Endodermal cell (in vitro differentiated cells): ENCODE measurements around the gene KIAA1671. TPM values are rescaled to one million over a fixed set of nuclear protein-coding genes. Genes with fewer than 3 reads are reported as not detected.

Experiments used
- DNase-seq: peaks from one replicate; pipeline ENCODE4 v3.0.0-alpha.2; 2017
- H3K27ac ChIP-seq: 2 replicates; pipeline ENCODE4 v1.5.1; 2013; ENCODE audit warnings: mild to moderate bottlenecking, low read depth, low read length, moderate library complexity
- H3K27me3 ChIP-seq: 2 replicates; pipeline ENCODE4 v1.6.1; 2013; ENCODE audit warnings: mild to moderate bottlenecking, low read length, moderate library complexity; ENCODE audit not compliant: insufficient read depth, control insufficient read depth, poor library complexity, severe bottlenecking
- H3K36me3 ChIP-seq: 2 replicates; pipeline ENCODE4 v1.7.0; 2013; ENCODE audit warnings: mild to moderate bottlenecking, low read length, moderate library complexity; ENCODE audit not compliant: control insufficient read depth, insufficient read depth
- H3K4me1 ChIP-seq: one replicate; pipeline ENCODE4 v1.7.0; 2013; ENCODE audit warnings: low read length; ENCODE audit not compliant: control insufficient read depth, insufficient read depth
- H3K4me3 ChIP-seq: 2 replicates; pipeline ENCODE4 v1.5.1; 2013; ENCODE audit warnings: mild to moderate bottlenecking, low read length, moderate library complexity
- H3K9ac ChIP-seq: 2 replicates; pipeline ENCODE4 v1.6.1; 2013; ENCODE audit warnings: mild to moderate bottlenecking, low read length, moderate library complexity; ENCODE audit not compliant: poor library complexity, severe bottlenecking; ENCODE audit errors: extremely low read depth
- H3K9me3 ChIP-seq: 2 replicates; pipeline ENCODE4 v1.6.1; 2013; ENCODE audit warnings: mild to moderate bottlenecking, low read length, moderate library complexity; ENCODE audit not compliant: control insufficient read depth
- H3K27ac Mint-ChIP-seq: 2 replicates; pipeline ENCODE4 v1.8.0; 2020; ENCODE audit warnings: mixed read lengths
- H3K27me3 Mint-ChIP-seq: 2 replicates; pipeline ENCODE4 v1.8.0; 2021; ENCODE audit warnings: mild to moderate bottlenecking, mixed read lengths; ENCODE audit not compliant: insufficient read depth
- H3K36me3 Mint-ChIP-seq: 2 replicates; pipeline ENCODE4 v1.8.0; 2020; ENCODE audit warnings: low read depth, mixed read lengths
- H3K4me1 Mint-ChIP-seq: 2 replicates; pipeline ENCODE4 v1.8.0; 2020; ENCODE audit warnings: mixed read lengths
- H3K4me3 Mint-ChIP-seq: 2 replicates; pipeline ENCODE4 v1.8.0; 2020; ENCODE audit warnings: mild to moderate bottlenecking, moderate library complexity, mixed read lengths
- H3K9me3 Mint-ChIP-seq: 2 replicates; pipeline ENCODE4 v1.8.0; 2020; ENCODE audit warnings: mild to moderate bottlenecking, mixed read lengths
- WGBS, 2 experiments: methylation state at CpG; one replicate each; pipeline versions ENCODE4 v1.1.5 to v1.1.7; 2013; ENCODE audit warnings: missing lambda C conversion rate in 2 of 2, mixed read lengths in 1 of 2; ENCODE audit not compliant: insufficient coverage in 1 of 2, insufficient read length in 1 of 2; 5-methylcytosine and 5-hydroxymethylcytosine counted together
- total RNA-seq, 2 donors: library from RNA; stranded (reverse); fragmentation: NEBNext Ultra II Directional in 1 of 2; extraction: Animal tissue kit (Norgen Biotek cat#: 25700) in 1 of 2; gene quantifications; 2 replicates in 1 of 2; 3 replicates in 1 of 2; pipeline ENCODE4 v1.2.1, GENCODE V29; 2021
- TF ChIP-seq, protein P1 (sequence below): fragments of 200-600 bp; sonication (generic); conservative IDR thresholded peaks from 2 replicates; pipeline ENCODE4 v1.5.0; 2021; ENCODE audit warnings: antibody characterized with exemption, mild to moderate bottlenecking

KIAA1671 gene
- total RNA-seq, 2 donors from 2014 or later = 38.8 to 43.7 TPM

DNA sequence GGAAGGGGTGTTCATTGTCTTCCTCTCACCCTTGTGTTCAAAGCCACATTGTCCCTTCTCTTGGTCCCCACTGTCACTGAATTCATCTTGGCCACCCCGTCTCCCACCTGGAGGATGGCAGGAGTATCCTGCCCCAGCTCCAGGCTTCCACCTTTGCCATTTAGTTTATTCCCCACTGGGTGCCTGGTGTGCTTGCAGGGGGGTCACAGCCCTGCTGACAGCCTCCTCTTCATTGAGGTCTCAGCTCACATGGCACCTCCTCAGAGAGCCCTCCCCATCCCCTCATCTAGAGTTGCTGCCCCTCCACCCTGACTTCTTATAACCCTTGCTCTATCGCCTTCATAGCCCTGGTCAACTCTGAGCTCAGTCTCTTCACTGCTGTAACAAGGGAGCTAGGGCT, 36.6 kb downstream of the KIAA1671 start:
- H3K27me3 ChIP-seq = no peaks in the 10 kb centered on the region
- Mint-ChIP-seq H3K27ac (peak overlapping the region; percentile 46), H3K9me3 (no peaks in the 10 kb centered on the region), H3K4me1 (peaks cover 29% of the 10 kb centered on the region), H3K27me3 (no peaks in the 10 kb centered on the region), H3K4me3 (no peak overlapping the region), H3K36me3 (peaks cover 8% of the 10 kb centered on the region)
- H3K4me1 ChIP-seq = no peaks in the 10 kb centered on the region
- H3K9me3 ChIP-seq = no peaks in the 10 kb centered on the region
- H3K27ac ChIP-seq = no peak overlapping the region
- H3K36me3 ChIP-seq = peaks cover 6% of the 10 kb centered on the region
- no peak for DNase-seq
- WGBS, 2 experiments = 90 to 100% methylated on average over 2 of the region's 2 CpGs
- TF ChIP-seq, protein P1, sequence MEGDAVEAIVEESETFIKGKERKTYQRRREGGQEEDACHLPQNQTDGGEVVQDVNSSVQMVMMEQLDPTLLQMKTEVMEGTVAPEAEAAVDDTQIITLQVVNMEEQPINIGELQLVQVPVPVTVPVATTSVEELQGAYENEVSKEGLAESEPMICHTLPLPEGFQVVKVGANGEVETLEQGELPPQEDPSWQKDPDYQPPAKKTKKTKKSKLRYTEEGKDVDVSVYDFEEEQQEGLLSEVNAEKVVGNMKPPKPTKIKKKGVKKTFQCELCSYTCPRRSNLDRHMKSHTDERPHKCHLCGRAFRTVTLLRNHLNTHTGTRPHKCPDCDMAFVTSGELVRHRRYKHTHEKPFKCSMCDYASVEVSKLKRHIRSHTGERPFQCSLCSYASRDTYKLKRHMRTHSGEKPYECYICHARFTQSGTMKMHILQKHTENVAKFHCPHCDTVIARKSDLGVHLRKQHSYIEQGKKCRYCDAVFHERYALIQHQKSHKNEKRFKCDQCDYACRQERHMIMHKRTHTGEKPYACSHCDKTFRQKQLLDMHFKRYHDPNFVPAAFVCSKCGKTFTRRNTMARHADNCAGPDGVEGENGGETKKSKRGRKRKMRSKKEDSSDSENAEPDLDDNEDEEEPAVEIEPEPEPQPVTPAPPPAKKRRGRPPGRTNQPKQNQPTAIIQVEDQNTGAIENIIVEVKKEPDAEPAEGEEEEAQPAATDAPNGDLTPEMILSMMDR = no peak
- H3K4me3 ChIP-seq = no peak overlapping the region
- H3K9ac ChIP-seq = no peak overlapping the region

DNA sequence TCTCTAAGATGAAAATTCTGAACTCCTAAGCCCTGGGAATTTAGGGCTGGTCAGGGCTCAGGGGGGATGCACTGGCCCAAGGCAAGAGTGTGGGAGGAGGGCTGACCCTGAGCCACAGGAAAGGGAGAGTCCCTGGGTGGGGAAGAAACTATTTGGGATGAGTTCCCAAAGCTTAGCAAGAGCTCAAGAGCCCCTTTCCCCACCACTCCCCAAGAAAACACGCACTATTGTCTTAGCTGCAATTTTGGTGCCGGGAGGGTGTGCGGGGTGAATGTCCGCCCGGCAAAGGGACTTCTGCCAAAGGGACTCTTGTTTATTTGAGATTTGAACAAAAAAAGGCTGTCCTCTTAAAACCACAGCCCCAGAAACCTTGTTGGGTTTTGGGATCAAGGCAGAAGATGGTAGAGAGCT, 37.0 kb downstream of the KIAA1671 start:
- H3K27ac ChIP-seq = no peak overlapping the region
- Mint-ChIP-seq H3K4me3 (no peak overlapping the region), H3K4me1 (peaks cover 29% of the 10 kb centered on the region), H3K36me3 (peaks cover 8% of the 10 kb centered on the region), H3K9me3 (no peaks in the 10 kb centered on the region), H3K27me3 (no peaks in the 10 kb centered on the region), H3K27ac (peak overlapping the region; percentile 46)
- 95% methylated on average over 5 of the region's 5 CpGs; no CpG with 5 or more reads in 1 of the 2 experiments for WGBS, 2 experiments
- no peaks in the 10 kb centered on the region for H3K9me3 ChIP-seq
- TF ChIP-seq, protein P1 = no peak
- H3K4me1 ChIP-seq = no peaks in the 10 kb centered on the region
- H3K9ac ChIP-seq = no peak overlapping the region
- no peaks in the 10 kb centered on the region for H3K27me3 ChIP-seq
- no peak overlapping the region for H3K4me3 ChIP-seq
- H3K36me3 ChIP-seq = peaks cover 4% of the 10 kb centered on the region
- no peak for DNase-seq

DNA sequence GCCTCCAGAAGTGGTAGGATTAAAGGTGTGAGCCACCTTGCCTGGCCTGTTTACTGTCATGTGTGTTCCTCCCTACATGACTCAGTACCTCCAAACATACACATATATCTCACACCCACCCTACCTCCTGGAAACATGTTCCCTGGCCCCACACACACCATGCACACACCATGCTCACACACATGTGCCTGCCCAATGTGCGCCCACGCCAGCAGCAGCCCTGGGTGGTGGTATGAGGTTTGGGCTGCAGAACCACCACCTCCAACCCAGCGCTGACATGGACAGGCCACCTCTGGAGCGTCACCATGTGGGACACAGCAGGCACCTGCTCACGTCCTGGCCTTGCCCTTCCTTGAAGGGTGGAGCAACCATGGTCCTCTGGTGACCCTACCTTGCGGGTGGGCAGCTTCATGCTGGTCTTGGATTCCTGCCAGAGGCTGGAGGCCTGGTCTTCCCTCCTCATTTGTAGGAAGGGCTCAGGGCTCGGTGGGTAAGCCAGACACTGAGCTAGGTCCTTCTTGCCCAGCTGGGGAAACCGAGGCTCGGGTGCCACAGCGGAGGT, 37.9 kb downstream of the KIAA1671 start:
- Histone ChIP-seq H3K27me3 (no peaks in the 10 kb centered on the region), H3K36me3 (peaks cover 4% of the 10 kb centered on the region), H3K4me3 (no peak overlapping the region), H3K9ac (no peak overlapping the region), H3K9me3 (no peaks in the 10 kb centered on the region), H3K4me1 (no peaks in the 10 kb centered on the region), H3K27ac (no peak overlapping the region)
- DNase-seq = no peak
- peaks cover 8% of the 10 kb centered on the region for H3K36me3 Mint-ChIP-seq
- peaks cover 29% of the 10 kb centered on the region for H3K4me1 Mint-ChIP-seq
- H3K27ac Mint-ChIP-seq = no peak overlapping the region
- TF ChIP-seq, protein P1 = no peak
- no peaks in the 10 kb centered on the region for H3K9me3 Mint-ChIP-seq
- H3K27me3 Mint-ChIP-seq = no peaks in the 10 kb centered on the region
- WGBS, 2 experiments = 89 to 91% methylated on average over 10 of the region's 10 CpGs
- no peak overlapping the region for H3K4me3 Mint-ChIP-seq
